IgD-negative memory B cell (primary cell): ENCODE measurements around the gene PIGC. TPM values are rescaled to one million over a fixed set of nuclear protein-coding genes. Genes with fewer than 3 reads are reported as not detected.

Experiments used
- H3K27ac Mint-ChIP-seq, 3 donors: one replicate each; pipeline ENCODE4 v1.8.0; 2020 to 2022; ENCODE audit warnings: mild to moderate bottlenecking in 3 of 3, mixed read lengths in 3 of 3, moderate library complexity in 1 of 3
- H3K27me3 Mint-ChIP-seq: one replicate; pipeline ENCODE4 v1.8.0; 2021; ENCODE audit warnings: mixed read lengths
- H3K36me3 Mint-ChIP-seq: one replicate; pipeline ENCODE4 v1.8.0; 2020; ENCODE audit warnings: mild to moderate bottlenecking, mixed read lengths
- H3K4me1 Mint-ChIP-seq, 3 donors: one replicate each; pipeline ENCODE4 v1.8.0; 2020 to 2022; ENCODE audit warnings: mixed read lengths in 3 of 3, mild to moderate bottlenecking in 1 of 3
- H3K4me3 Mint-ChIP-seq, 4 donors: one replicate each; pipeline ENCODE4 v1.8.0; 2020 to 2022; ENCODE audit warnings: mild to moderate bottlenecking in 4 of 4, mixed read lengths in 4 of 4, moderate library complexity in 3 of 4
- H3K9me3 Mint-ChIP-seq, 3 donors: one replicate each; pipeline ENCODE4 v1.8.0; 2020 to 2021; ENCODE audit warnings: mixed read lengths in 3 of 3, mild to moderate bottlenecking in 1 of 3
- polyA plus RNA-seq: library from polyadenylated mRNA; unstranded; fragments of 300-500 nt; fragmentation: Illumina TruSeq; gene quantifications from one replicate; pipeline ENCODE4 v1.2.3, GENCODE V29; 2021

Gene PIGC
- 79.0 TPM for polyA plus RNA-seq

GRCh38 chr1:172443666-172444453 lies at the start of gene PIGC:
TSS of gene PIGC (minus strand) at chr1:172444069. CDS start at chr1:172442622, 1,447 bp downstream.
- H3K4me1 Mint-ChIP-seq, result peaks cover 24 to 39% (median 36%) of the 10 kb centered on the region in 3 donors
- H3K27me3 Mint-ChIP-seq, result no peaks in the 10 kb centered on the region
- peak within 1 kb of the TSS; percentile 95 to 99 (median 98) for H3K4me3 Mint-ChIP-seq
- no peaks in the 10 kb centered on the region for H3K9me3 Mint-ChIP-seq
- H3K27ac Mint-ChIP-seq, result peak within 1 kb of the TSS; percentile 82 to 95 (median 90)
- peaks cover 6% of the 10 kb centered on the region for H3K36me3 Mint-ChIP-seq

GRCh38 chr1:172492421-172492820 lies 48.6 kb upstream of the PIGC start:
- Mint-ChIP-seq H3K4me1 (no peaks in the 10 kb centered on the region), H3K27me3 (peaks cover 12% of the 10 kb centered on the region), H3K4me3 (no peak overlapping the region), H3K9me3 (no peaks in the 10 kb centered on the region), H3K36me3 (no peaks in the 10 kb centered on the region), H3K27ac (no peak overlapping the region)

GRCh38 chr1:172489847-172490246 lies 46.0 kb upstream of the PIGC start:
- Mint-ChIP-seq H3K4me3 (no peak overlapping the region), H3K4me1 (no peaks in the 10 kb centered on the region), H3K27me3 (peaks cover 16% of the 10 kb centered on the region), H3K9me3 (no peaks in the 10 kb centered on the region), H3K27ac (no peak overlapping the region), H3K36me3 (no peaks in the 10 kb centered on the region)

- Mint-ChIP-seq H3K27me3 (peaks cover 16% of the 10 kb centered on the region), H3K4me3 (no peak overlapping the region), H3K4me1 (peaks cover 0 to 2% (median 0%) of the 10 kb centered on the region in 3 donors), H3K27ac (no peak overlapping the region), H3K9me3 (no peaks in the 10 kb centered on the region), H3K36me3 (no peaks in the 10 kb centered on the region)
Measured at GRCh38 chr1:172488393-172488792, 44.5 kb upstream of the PIGC start.

GRCh38 chr1:172487550-172487949 lies 43.7 kb upstream of the PIGC start:
- H3K9me3 Mint-ChIP-seq, result no peaks in the 10 kb centered on the region
- H3K4me3 Mint-ChIP-seq, result no peak overlapping the region
- no peak overlapping the region for H3K27ac Mint-ChIP-seq
- H3K36me3 Mint-ChIP-seq, result peaks cover 2% of the 10 kb centered on the region
- H3K27me3 Mint-ChIP-seq, result peaks cover 16% of the 10 kb centered on the region
- H3K4me1 Mint-ChIP-seq, result peaks cover 0 to 2% (median 0%) of the 10 kb centered on the region in 3 donors

- H3K36me3 Mint-ChIP-seq, result peaks cover 2% of the 10 kb centered on the region
- H3K4me3 Mint-ChIP-seq, result no peak overlapping the region
- peak overlapping the region in 1 of 3 donors; percentile 21 for H3K27ac Mint-ChIP-seq
- peaks cover 0 to 2% (median 0%) of the 10 kb centered on the region in 3 donors for H3K4me1 Mint-ChIP-seq
- H3K27me3 Mint-ChIP-seq, result peaks cover 16% of the 10 kb centered on the region
- H3K9me3 Mint-ChIP-seq, result no peaks in the 10 kb centered on the region
Measured at GRCh38 chr1:172486805-172487454, 43.1 kb upstream of the PIGC start.

GRCh38 chr1:172485626-172486025 lies 41.8 kb upstream of the PIGC start:
- H3K36me3 Mint-ChIP-seq, result peaks cover 2% of the 10 kb centered on the region
- peaks cover 18% of the 10 kb centered on the region for H3K27me3 Mint-ChIP-seq
- no peaks in the 10 kb centered on the region for H3K9me3 Mint-ChIP-seq
- no peak overlapping the region for H3K4me3 Mint-ChIP-seq
- peaks cover 0 to 2% (median 0%) of the 10 kb centered on the region in 3 donors for H3K4me1 Mint-ChIP-seq
- no peak overlapping the region for H3K27ac Mint-ChIP-seq

- Mint-ChIP-seq H3K27ac (no peak overlapping the region), H3K27me3 (peaks cover 18% of the 10 kb centered on the region), H3K4me3 (no peak overlapping the region), H3K36me3 (peaks cover 3% of the 10 kb centered on the region), H3K4me1 (peaks cover 0 to 2% (median 0%) of the 10 kb centered on the region in 3 donors), H3K9me3 (no peaks in the 10 kb centered on the region)
Measured at GRCh38 chr1:172484252-172484651, 40.4 kb upstream of the PIGC start.

GRCh38 chr1:172483448-172483847 lies 39.6 kb upstream of the PIGC start:
- no peaks in the 10 kb centered on the region for H3K9me3 Mint-ChIP-seq
- H3K4me3 Mint-ChIP-seq, result no peak overlapping the region
- H3K36me3 Mint-ChIP-seq, result peaks cover 3% of the 10 kb centered on the region
- H3K27me3 Mint-ChIP-seq, result peaks cover 14% of the 10 kb centered on the region
- peaks cover 0 to 2% (median 0%) of the 10 kb centered on the region in 3 donors for H3K4me1 Mint-ChIP-seq
- no peak overlapping the region for H3K27ac Mint-ChIP-seq

GRCh38 chr1:172482044-172482443 lies 38.2 kb upstream of the PIGC start:
- H3K4me1 Mint-ChIP-seq, result peaks cover 0 to 2% (median 0%) of the 10 kb centered on the region in 3 donors
- H3K4me3 Mint-ChIP-seq, result no peak overlapping the region
- peaks cover 3% of the 10 kb centered on the region for H3K36me3 Mint-ChIP-seq
- H3K27ac Mint-ChIP-seq, result no peak overlapping the region
- H3K27me3 Mint-ChIP-seq, result peaks cover 6% of the 10 kb centered on the region
- H3K9me3 Mint-ChIP-seq, result no peaks in the 10 kb centered on the region

GRCh38 chr1:172480431-172480830 lies 36.6 kb upstream of the PIGC start:
- Mint-ChIP-seq H3K27ac (no peak overlapping the region), H3K4me3 (no peak overlapping the region), H3K27me3 (peaks cover 3% of the 10 kb centered on the region), H3K9me3 (no peaks in the 10 kb centered on the region), H3K36me3 (peaks cover 3% of the 10 kb centered on the region), H3K4me1 (peaks cover 0 to 2% (median 0%) of the 10 kb centered on the region in 3 donors)

- Mint-ChIP-seq H3K27ac (no peak overlapping the region), H3K4me3 (no peak overlapping the region), H3K27me3 (peaks cover 8% of the 10 kb centered on the region), H3K9me3 (no peaks in the 10 kb centered on the region), H3K36me3 (peaks cover 6% of the 10 kb centered on the region), H3K4me1 (peaks cover 0 to 1% (median 0%) of the 10 kb centered on the region in 3 donors)
Measured at GRCh38 chr1:172478485-172478884, 34.6 kb upstream of the PIGC start.

GRCh38 chr1:172477741-172478140 lies 33.9 kb upstream of the PIGC start:
- H3K27me3 Mint-ChIP-seq, result peaks cover 8% of the 10 kb centered on the region
- H3K27ac Mint-ChIP-seq, result no peak overlapping the region
- no peaks in the 10 kb centered on the region for H3K9me3 Mint-ChIP-seq
- peaks cover 0 to 1% (median 0%) of the 10 kb centered on the region in 3 donors for H3K4me1 Mint-ChIP-seq
- peaks cover 5% of the 10 kb centered on the region for H3K36me3 Mint-ChIP-seq
- no peak overlapping the region for H3K4me3 Mint-ChIP-seq

- Mint-ChIP-seq H3K9me3 (no peaks in the 10 kb centered on the region), H3K27ac (no peak overlapping the region), H3K4me3 (no peak overlapping the region), H3K27me3 (peaks cover 8% of the 10 kb centered on the region), H3K36me3 (peaks cover 4% of the 10 kb centered on the region), H3K4me1 (peaks cover 0 to 1% (median 0%) of the 10 kb centered on the region in 3 donors)
Measured at GRCh38 chr1:172477216-172477615, 33.3 kb upstream of the PIGC start.

GRCh38 chr1:172476218-172476811 lies 32.4 kb upstream of the PIGC start:
- Mint-ChIP-seq H3K9me3 (no peaks in the 10 kb centered on the region), H3K27me3 (peaks cover 7% of the 10 kb centered on the region), H3K36me3 (peaks cover 4% of the 10 kb centered on the region), H3K27ac (no peak overlapping the region), H3K4me1 (peaks cover 0 to 1% (median 0%) of the 10 kb centered on the region in 3 donors), H3K4me3 (no peak overlapping the region)
